ENCODE measurements around the gene PIM2.
"Not testable (repeated sequence)": the region's sequence is repeated elsewhere in the genome, so short reads cannot be mapped to it uniquely, and the experiment has no call there.

PIM2 gene

DNA sequence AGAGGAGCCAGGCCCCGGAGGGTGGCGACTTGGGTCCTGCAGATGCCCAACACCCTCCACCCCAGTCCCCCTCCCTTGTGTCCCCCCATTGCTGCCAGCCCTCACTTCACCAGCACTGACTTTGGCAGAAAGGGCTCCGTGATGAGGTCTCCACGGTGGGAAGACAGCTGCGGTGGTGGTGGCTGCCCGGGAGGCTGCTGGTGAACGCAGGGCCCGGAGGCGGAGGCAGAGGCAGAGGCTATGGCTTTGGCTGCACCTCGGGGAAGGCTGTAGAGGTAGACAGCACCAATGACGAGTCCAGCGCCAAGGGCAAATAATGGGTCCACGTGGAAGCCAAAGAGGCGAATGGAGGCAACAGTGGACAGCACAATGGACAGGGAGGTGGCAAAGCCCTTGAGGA lies 14.2 kb downstream of the PIM2 start:
- no peak for DNase-seq

- DNase-seq: no peak
Measured at GRCh38 chrX:48904180-48904579, 14.6 kb downstream of the PIM2 start.

- no peak for DNase-seq
Measured at GRCh38 chrX:48903290-48903689, 15.5 kb downstream of the PIM2 start.

DNA sequence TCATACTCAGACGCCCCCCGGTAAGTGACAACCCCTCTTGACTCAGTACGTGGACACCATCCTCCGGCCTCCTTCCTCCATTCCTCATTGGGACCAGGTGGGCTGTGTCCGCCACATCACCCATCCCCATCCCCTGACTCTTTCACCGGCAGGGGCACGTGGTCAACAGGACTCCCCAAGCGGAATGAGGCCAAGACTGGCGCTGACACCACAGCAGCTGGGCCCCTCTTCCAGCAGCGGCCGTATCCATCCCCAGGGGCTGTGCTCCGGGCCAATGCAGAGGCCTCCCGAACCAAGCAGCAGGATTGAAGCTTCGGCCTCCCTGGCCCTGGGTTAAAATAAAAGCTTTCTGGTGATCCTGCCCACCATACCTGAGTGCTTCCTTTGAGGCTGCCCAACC lies 16.0 kb downstream of the PIM2 start:
- DNase-seq: no peak

- DNase-seq: no peak
Measured at GRCh38 chrX:48902135-48902534, 16.7 kb downstream of the PIM2 start.

GRCh38 chrX:48901069-48901468 lies 17.8 kb downstream of the PIM2 start:
- DNase-seq: no peak

DNA sequence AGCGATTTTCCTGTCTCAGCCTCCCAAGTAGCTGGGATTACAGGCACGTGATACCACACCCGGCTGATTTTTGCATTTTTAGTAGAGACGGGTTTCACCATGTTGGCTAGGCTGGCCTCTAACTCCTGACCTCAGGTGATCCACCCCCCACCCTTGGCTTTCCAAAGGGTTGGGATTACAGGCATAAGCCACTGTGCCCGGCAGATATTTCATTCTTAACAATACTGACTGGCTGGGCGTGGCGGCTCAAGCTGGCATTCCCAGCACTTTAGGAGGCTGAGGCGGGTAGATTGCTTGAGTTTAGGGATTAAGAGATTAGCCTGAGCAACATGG lies 19.8 kb downstream of the PIM2 start:
- DNase-seq: no peak

DNA sequence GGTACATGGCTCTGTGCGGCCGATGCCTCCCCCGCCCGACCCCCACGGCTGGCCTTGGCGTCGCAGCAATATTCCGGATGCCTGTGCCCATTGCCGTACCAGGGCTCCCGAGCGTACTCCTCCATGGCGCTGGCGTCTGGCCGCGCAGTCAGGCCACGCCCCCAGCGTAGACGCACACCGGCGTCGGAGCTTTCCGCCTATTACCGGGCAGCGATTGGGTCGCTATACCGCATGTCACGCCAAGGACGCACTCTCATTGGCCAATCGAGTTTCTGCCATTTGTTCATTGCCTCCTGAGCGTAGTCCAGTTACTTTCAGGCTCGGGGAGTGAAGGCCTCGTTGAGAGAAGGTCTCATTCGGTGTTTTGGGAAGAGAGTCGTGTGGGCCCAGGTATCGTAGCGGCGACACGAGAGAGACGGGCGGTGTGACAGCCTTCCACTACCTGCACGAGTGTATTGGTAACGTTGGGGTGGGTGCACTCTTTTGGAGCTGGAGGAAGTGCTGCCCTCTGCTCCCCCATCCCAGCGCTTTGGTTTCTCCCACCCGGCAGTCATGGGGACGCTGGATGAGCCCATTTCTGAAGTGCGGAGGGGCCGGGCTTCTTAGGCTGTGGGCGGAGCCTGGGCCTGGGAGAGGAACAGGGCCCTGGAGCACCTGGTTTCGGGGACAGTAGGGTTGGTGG lies 21.1 kb downstream of the PIM2 start, which contains the start of the genes PQBP1 and TIMM17B:
Gene PQBP1 (plus strand): TSS at position 306 of the 682 bp plus-strand sequence. CDS start 580 bp downstream, outside the sequence.
Gene TIMM17B (minus strand): TSS at position 144 of the 682 bp plus-strand sequence. CDS start 19 bp downstream, at position 125.
- peak; percentile 93 for DNase-seq

DNA sequence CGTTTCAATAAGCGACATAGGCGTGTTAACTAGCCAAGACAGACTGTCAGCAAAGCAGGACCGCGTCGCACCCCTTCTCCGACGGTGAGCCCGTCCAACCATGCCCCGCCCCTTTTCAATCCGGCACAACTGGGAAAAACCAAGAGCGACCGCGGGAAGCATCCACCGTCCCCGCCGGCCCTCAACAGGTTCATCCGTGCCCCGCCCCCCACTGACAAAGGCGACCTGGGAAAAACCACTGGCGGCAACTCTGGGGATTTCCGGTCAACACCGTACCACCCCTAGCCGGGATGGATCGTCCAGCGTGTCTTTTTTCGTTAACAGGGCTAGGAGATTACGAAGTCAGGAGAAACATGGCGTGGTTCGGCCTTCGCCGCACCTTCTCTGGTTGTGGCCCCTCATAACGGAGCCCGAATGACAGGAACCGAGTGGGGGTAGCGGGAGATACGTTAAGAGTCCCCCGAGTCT lies 21.6 kb downstream of the PIM2 start:
- DNase-seq: peak; percentile 73

DNA sequence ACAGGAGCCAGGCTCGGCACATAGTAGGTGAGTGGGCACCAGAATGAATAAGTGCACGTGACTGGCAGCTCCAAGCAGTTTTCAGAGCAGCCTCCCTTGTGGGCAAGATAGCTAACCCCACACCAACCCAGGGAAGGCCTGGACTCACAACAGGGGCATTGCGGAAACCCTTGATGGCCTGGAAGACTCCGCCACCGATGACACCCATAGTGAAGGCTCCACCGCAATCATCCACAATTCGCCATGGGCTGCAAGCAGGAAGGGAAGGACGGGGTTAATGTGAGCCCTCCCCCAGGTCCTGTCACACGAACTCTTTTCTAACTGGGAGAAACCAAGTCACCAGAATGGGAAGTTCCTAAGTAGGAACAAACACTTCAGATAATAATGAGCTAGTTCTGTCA lies 22.2 kb downstream of the PIM2 start:
- peak; percentile 12 for DNase-seq

GRCh38 chrX:48894891-48895290 lies 23.9 kb downstream of the PIM2 start:
- DNase-seq: no peak

GRCh38 chrX:48893556-48894348 lies 25.1 kb downstream of the PIM2 start:
- no peak for DNase-seq

DNA sequence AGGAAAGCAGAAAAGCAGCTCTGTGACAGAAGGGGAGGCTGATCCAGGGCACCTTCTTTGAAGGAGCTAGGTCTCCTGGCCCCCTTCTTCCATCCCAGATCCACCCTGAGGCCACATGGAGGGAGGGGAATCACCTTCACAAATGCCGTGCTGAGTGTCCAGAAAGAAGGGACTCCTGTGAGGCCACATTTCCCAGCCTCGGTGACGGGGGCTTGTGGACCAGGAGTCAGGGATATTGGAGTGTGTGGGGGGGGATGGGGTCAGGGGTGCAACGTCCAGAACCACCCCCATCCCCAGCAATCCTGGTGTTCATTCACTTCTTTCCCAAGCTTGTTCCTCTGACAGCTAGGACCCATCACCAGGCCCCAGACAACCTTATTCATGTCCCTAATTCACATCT lies 25.9 kb downstream of the PIM2 start:
- no peak for DNase-seq

DNA sequence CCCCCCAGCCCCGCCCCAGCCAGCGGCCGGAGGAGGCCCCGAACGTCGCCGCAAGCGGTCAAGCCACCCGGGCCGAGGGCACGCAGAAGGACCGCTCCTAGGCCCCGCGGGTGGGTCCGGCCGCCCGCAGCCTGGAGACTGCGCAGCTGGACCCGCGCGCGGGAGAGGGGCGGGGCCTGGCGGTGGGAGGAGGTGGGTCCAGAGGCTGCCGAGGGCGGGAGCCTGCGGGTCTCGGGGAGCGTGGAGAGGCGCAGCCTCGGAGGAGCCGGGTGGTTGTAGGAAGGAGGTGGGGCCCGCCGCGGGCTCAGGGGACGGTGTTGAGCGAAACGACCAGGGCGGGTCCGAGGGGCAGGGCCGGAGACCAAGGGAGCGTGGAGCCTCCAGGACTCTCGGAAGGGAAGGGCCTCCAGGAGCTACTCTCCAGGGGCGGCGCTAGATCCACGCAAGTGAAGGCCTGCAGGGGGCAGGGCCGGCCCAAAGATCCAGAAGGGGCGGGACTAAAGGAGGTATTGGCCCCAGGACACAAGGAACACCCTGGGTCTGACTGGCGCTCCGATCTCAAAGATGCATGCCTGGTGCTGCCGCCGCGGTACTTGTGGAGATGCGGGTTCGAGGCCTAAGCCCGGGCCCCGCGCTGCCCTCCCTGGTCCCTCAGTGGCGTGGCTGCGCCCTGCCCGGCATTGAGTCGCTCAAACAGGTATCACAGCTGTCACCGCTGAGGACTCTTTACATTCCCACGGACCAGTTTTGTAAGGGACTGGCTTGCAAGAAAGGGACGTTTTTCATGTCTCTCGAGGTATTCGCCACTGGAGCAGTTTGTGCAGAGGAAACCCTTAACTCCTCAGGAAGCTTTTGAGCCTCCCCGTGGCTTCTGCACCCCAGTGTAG lies 27.2 kb downstream of the PIM2 start:
- peak; percentile 87 for DNase-seq

DNA sequence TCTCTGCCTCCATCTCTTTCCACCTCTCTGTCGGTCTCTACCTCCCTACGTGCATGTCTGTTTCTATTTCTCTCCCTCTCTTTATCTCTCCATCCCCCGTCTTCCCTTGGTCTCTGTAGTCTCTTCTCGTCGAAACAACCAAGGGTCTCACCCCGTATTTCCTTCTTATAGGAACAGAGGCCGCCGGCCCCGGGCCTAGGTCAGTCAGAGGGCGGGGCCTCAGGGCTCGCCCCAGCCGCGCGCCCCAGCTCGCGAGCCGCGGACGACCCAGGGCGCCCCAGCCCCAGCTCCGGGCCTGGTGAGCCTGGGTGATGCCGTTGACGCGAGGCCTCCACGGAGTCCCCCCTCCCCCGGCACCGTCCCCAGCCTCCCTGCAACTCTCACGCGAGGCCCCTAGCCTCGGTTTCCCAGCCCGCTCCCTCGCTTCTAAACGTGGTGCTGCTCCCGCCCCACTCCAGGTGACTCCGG lies 27.9 kb downstream of the PIM2 start:
- no peak for DNase-seq

- DNase-seq: no peak
Measured at GRCh38 chrX:48890296-48890925, 28.4 kb downstream of the PIM2 start.

- not testable (repeated sequence) for DNase-seq
Measured at GRCh38 chrX:48886586-48886985, 32.2 kb downstream of the PIM2 start.

- DNase-seq: no peak
Measured at GRCh38 chrX:48883729-48884128, 35.1 kb downstream of the PIM2 start.

DNA sequence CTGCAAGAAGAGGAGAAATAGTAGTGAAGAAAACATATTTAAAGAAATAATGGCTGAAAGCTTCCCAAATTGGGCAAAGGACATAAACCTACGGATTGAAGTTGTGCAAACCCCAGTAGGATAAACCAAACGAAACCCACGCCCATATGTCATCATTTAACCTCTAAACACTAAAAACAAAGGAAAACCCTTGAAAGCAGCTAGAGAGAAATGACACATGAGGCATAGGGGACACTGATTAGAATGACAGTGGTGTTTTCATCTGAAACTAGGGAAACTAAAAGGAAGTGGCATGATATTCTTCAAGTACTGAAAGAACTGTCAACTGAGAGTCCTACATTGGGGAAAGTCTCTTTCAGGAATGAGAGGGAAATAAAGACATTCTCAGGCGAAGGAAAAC lies 41.9 kb downstream of the PIM2 start:
- not testable (repeated sequence) for DNase-seq

- DNase-seq: not testable (repeated sequence)
Measured at GRCh38 chrX:48872017-48872416, 46.8 kb downstream of the PIM2 start.

DNA sequence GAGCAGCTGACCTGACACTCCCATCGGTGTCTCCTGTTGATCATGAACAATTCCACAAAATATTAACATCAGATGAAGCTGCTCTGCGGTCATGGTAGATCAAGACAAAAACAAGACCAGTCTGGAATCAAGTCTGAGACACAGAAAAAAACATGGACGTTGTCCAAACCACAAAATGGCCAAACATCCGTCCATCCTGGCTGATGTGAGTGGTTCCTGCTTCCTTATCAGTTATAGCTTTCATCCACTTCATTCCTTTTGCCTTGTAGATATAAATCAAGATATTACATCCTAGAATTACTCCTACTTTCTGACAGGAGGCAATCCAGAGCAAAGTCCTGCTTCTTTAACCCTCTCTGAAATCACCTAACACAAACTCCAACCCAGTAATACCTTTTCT lies 54.6 kb downstream of the PIM2 start:
- DNase-seq: peak; percentile 48

Data from EL (cell line).